HG03196 (cell line): ENCODE data around the gene GABARAPL1.

Source experiments
- ATAC-seq: cut with Tn5 transposase; IDR thresholded peaks from one replicate; pipeline ENCODE4 v1.9.1; 2021; ENCODE audit not compliant: unreplicated experiment

GABARAPL1 gene

DNA sequence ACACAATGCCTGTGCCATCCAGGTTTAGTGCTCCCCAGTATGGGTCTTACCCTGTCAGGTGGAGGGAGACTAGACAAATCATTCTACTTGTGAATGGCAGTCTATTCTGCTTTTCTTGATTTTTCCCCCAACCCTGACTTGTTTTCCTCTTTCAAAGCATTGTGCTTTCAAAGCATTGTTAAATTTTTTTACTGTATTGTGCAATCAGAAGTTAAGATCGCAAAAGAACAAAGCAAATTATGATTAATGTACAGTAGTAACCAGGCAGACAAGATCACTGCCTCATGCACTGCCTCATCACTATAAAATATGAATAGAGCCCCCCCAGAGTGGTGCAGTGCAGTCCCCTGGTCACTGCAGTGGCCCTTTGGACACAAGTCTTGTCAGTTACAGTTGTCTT is 14.1 kb downstream of the GABARAPL1 start:
- no peak for ATAC-seq

DNA sequence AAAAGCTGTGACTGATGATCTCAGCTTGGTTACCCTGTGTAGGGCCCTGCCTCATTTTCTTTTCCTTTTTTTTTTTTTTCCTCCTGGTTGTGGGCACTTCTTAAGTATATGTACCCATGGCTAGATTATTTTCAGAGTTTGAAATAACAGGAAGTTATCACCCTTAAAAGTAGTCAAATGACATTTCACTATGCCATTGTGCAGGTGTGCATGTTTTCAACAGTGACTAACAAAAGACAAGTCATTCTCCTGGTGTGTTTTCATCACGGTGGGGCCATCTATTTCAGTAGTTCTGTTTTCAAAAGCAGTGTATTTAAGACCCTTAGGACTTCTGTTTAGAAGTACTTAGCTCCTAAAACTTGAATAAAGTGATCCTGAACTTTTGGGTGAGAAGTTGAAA is 15.0 kb downstream of the GABARAPL1 start:
- ATAC-seq = no peak

DNA sequence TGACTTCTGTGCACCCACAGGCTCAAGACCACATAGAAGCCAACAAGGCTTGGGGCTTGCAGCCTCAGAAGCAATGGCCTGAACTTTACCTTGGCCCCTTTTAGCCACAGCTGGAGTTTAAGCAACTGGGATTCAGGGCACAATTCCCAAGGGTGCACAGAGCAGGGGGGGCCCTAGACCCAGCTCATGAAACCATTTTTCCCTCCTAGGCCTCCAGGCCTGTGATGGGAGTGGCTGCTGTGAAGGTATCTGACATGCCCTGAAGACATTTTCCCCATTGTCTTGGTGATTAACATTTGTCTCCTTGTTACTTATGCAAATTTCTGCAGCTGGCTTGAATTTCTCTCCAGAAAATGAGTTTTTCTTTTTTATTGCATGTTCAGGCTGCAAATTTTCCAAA is 21.9 kb downstream of the GABARAPL1 start:
- no peak for ATAC-seq

DNA sequence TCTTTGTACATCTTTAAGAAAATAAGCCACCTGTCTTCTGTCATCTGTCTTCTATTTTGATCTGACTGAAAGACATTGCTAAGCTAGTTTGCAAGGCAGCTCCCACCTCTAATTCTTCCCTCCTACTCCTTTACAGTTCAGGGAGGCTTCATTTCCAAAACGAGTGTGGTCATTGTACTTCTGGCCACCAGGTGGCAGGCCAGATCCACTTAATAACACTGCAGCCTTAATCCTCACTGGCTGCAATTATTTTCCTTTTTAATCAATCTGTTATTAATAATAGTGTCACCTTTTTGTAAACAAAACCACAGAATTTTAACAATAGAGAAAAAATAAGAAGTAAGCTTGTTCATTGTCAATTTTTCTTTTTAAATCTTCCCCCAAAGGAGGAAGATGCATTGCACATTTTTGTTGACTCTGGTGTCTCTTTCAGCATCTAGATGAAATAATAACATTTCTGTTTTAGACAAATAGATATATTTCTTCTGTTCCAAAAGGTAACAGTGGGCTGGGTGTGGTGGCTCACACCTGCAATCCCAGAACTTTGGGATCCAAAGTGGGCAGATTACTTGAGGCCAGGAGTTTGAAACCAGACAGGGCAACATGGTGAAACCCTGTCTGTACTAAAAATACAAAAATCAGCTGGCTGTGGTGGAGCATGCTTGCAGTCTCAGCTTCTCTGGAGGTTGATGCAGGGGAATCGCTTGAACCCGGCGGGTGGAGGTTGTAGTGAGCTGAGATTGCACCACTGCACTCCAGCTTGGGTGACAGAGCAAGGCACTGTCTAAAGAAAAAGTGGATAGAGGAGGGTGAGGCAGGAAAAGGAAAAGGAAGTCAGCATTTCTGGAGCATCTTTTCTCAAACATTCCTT is 23.3 kb downstream of the GABARAPL1 start:
- no peak for ATAC-seq

DNA sequence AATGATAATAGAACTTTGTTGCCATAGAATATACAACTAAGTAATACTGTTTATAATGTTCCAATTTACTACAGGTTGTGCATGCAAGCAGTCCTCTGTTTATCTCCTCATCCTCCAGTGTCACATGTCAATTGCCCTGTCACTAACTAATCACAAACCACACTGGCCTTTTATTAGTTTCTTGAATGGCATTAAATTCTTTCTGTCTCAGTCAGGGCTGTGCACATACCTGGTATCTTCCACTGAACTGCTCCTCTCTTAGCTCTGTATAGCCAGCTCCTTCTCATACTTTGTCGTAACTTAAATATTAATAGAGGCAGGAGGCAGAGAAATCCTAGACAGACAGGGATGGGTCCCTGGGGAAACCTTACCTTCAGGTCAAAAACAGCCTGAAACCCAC is 24.0 kb downstream of the GABARAPL1 start:
- no peak for ATAC-seq

DNA sequence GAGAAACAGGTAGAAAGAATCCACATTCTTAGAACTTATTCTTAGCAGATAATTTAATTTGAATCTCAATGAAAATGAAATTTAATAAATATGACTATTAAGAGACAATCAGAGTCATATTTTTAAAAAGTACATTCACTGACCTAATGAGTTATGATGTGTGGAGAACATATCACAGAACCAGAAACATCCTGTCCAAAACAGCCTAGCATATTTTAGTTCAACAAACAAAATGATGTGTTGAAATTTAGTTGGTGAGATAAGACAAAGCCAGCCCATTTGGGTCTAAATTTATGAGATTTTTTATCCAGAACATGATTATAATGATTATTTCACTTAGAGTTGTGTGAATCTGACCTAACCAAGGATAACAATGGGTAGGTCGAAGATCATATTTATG is 25.8 kb downstream of the GABARAPL1 start:
- ATAC-seq = no peak

DNA sequence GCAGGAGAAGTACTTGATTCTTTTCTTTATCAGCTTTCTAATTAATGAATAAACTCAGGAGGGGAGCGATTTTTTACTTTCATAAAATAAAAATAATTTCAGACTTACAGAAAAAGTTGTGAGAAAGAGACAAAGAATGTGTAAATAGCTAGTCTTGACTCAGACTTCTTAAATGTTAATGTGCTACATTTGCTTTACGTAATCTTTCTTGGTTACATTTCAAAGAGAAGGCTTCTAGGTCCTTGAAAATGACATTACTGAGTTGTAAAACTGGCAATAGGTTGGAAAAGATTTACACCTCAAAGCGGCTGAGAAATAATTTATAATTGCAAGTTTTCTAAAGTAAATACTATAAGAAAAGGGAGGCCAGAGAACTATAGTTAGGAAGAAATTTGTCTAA is 28.6 kb downstream of the GABARAPL1 start:
- no peak for ATAC-seq

DNA sequence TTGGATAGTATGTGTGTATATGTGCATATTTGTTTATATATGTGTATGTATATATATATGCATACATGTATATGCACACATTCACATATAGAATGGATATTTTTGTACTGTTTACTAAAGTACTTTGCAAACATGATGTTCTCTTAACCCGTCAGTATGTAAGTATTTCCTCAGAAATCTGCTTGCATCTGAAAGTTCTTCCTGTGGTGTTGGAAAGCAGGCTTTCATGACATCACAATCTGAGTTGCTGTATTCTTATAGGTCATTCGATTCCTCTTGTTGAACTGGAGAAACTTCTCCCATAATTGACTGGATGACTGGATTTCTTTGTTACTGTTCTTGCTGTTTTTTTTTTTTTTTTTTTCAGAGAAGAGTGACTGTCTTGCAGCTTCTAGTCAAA is 29.1 kb downstream of the GABARAPL1 start:
- no peak for ATAC-seq

DNA sequence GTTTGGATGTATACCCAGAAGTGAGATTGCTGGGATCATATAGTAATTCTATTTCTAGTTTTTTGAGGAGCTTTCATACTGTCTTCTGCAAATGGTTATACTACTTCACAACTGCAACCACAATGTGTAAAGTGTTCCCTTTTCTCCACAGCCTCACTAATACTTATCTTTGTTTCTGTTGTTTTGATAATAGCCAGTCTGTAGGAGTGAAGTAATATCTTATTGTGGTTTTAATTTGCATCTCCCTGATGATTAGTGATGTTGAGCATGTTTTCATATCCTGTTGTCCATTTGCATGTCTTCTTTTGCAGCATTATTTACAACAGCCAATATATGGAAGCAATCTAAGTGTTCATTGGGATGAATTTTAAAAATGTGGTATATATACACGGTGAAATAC is 29.9 kb downstream of the GABARAPL1 start:
- no peak for ATAC-seq

DNA sequence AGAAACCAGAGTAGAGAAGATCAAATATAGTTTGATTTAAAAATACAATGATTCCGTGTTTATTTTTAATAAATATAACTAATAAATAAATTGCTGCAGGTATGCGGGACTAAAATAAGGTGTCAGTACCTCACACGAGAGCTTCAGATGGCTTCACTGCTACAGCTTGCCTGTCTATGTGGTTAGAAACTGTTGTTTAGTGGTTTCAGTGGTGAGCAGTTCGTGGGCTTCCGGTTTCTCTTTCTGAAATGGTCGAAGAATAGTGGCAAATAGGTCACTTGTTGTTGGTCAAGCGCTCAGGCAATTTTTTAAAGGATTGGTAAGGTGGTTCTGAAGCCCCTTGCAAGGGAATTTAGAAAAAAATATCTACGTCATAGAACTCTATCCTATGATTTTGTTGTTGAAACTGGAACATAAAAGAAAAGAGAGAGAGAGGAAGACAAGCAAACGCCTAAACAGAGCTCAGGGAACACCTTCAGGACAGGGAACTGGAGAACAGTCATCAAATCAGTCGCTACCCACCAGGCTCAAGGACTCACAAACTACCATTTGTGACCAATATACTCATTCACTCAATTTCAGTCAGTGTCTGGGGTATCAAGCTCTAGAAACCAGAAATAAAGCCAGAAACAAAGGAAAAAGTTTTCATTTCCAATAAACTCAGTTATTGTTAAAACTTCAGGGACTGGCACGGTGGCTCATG is 31.3 kb downstream of the GABARAPL1 start:
- peak; percentile 87 for ATAC-seq

DNA sequence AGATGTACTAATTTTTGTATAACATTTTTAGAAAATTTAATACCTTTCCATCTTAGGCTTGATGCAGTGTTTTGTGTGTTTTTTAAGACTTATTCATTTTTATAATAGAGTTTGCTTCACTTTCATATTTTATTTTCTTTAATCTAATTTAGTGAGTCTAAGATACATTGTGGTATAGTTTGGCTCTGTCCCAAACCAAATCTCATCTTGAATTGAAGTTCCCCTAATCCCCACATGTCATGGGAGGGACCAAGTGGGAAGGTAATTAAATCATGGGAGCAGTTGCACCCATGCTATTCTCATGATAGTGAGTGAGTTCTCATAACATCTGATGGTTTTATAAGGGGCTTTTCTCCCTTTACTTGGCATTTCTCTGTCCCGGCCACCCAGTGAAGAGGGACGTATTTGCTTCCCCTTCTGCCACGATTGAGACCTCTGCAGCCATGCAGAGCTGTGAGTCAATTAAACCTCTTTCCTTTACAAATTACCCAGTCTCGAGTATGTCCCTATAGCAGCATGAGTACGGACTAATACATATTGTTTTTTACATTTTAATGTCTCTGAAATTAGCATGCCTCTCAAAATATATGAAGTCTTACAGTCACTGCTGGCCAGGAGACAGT is 34.9 kb downstream of the GABARAPL1 start:
- ATAC-seq = no peak

DNA sequence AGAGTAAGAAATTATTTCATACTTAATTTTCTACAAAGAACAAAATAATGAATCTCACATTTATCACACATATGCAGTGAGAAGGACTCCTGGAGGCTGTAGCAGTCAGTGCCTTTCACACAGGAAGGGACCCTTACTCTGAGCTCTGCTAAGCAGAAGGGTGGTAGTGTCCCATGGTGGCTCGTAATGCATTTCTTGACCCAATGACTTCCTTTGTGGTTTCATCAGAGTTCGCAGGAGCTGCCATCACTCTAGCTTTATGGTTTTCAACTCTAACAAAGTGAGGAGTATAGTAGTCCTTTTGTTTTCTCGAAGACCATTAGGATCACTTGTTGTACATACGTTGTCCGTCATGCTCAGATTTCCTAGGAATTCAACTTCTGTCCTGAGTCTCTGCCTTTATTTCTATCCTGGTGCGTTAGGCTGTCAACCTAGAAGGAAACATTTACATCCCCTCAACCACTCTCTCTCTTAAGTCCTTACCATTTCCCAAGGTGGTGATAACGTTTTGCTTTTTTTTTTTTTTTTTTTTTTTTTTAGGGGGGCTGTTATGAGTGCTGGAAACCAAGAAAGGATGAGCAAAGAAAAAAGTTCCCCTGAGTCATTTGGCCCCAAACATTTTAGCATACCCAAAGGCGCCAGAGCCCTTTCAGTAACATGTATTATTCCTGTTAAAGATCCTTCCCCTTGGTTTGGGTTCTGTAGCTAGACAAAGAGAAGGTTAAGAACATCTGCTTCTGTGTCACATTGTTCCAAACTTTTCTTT is 37.2 kb downstream of the GABARAPL1 start:
- ATAC-seq = no peak

DNA sequence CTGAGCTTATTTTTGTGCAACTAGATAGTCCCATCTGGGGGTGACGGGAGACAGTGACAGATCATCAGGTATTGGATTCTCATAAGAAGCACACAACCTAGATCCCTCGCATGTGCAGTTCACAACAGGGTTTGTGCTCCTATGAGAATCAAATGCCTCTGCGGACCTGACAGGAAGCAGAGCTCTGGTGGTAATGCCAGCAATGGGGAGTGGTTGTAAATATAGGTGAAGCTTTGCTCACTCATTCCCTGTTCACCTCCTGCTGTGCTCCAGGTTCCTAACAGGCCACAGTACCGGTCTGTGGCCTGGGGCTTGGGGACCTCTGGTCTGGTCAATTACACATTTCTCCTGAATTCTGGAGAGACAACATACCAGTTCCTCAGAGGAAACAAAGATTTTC is 39.0 kb downstream of the GABARAPL1 start:
- ATAC-seq = no peak

DNA sequence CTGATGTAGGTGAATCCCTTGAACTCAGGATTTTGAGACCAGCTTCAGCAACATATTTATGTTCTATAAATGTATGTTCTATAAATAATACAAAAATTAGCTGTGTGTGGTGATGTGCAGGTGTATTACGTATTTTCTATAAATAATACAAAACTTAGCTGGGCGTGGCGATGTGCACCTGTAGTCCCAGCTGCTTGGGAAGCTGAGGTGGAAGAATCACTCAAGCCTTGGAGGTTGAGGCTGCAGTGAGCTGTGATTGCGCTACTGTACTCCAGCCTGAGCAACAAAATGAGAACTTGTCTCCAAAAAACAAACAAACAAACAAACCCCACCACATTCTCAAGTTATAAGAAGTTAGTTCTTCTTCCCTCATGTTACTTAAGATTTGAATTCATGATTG is 39.5 kb downstream of the GABARAPL1 start:
- ATAC-seq = no peak

DNA sequence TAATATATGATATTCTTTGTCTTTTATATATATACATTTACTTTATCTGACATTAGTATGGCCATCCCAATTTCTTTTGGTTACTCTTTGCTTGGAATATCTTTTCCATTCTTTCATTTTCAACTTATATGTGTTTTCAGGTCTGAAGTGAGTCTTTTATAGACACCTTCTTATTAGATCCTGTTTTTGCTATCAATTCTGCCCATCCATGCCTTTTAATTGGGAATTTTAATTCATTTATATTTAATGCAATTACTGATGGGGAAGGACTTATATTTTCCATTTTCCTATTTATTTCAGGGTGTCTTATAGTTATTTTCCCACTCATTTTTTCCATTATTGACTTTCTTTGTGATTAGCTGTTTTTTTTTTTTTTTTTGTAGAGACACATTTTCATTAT is 43.4 kb downstream of the GABARAPL1 start:
- ATAC-seq = no peak

DNA sequence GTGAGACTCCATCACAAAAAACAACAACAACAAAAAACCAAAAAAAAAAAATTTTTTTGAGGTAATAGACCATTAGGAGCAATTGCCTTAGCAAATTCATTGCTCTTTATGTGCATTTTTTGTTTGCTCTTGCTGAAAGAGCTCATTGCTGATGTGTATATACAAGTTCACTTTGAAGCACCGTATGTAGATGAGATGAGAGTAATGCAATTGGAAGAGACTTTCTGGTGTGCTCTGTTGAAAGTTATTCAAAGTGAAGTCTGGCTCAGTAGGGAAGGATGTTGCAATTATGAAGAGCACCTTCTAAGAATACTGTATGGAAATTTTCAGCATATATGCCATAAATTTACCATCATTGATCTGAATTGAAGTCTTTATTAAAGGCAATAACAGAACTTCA is 48.2 kb downstream of the GABARAPL1 start:
- ATAC-seq = no peak

DNA sequence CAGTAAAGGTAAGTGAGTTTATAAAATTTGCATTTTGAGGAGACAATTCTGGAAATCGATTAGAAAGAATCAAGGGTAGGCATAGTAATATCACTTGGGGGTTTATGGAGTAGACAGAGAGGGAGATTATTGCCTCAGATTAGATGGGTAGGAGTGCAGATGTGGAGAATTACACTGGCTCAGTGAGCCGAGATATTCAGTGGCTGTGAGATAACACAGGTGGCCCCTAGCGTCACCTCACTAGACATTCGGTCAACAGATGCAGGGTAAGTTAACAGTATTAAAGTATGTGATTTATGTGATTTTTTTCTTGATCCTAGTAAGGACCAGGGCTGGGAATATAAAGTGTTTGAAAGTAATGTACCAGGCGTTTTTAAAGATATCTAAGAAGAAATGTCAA is 55.4 kb downstream of the GABARAPL1 start:
- no peak for ATAC-seq

DNA sequence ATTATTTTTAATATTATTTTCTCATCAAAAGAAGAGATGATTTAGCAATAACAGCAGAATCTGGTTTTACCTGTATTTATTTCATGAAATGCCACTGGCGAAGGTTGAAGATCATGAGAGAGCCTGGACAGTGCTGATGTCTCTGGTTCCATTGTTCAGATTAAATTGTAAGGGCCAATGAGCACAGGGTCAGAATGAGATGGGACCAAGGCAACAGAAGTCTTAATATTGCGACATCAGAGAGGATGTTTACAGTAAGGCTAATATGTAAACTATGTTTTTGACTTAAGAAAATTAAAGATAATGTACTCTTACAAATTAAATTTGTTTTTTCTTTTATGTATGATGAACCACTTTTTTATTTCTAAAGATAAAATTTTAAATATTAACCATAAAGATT is 59.8 kb downstream of the GABARAPL1 start:
- no peak for ATAC-seq
